ENCODE measurements around the gene SCGB1A1.

The SCGB1A1 gene

DNA sequence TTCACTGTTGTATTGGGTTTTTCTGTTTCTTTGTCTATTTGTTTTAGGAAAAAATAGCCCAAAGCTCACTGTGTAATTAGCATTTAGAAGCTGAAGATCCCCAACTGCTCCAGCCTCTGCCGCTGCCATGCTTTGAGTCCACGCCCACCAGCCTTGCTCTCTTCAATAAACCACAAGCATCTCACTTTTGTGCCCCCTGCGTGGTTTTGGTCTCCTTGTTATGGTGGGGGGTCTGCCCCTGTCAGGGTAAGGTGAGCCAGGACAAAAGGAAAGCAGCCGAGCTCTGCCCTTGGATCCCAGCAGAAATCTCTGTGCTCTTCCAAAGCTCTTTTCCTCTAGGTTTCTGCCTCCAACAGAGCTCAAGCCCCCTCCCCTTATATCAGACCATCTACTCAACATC lies 4.2 kb downstream of the SCGB1A1 start:
- no peaks in the 10 kb centered on the region for H3K9me3 ChIP-seq
- DNase-seq = no peak
- no peaks in the 10 kb centered on the region for H3K36me3 ChIP-seq
- TF ChIP-seq, protein P1, sequence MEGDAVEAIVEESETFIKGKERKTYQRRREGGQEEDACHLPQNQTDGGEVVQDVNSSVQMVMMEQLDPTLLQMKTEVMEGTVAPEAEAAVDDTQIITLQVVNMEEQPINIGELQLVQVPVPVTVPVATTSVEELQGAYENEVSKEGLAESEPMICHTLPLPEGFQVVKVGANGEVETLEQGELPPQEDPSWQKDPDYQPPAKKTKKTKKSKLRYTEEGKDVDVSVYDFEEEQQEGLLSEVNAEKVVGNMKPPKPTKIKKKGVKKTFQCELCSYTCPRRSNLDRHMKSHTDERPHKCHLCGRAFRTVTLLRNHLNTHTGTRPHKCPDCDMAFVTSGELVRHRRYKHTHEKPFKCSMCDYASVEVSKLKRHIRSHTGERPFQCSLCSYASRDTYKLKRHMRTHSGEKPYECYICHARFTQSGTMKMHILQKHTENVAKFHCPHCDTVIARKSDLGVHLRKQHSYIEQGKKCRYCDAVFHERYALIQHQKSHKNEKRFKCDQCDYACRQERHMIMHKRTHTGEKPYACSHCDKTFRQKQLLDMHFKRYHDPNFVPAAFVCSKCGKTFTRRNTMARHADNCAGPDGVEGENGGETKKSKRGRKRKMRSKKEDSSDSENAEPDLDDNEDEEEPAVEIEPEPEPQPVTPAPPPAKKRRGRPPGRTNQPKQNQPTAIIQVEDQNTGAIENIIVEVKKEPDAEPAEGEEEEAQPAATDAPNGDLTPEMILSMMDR (IDR thresholded peaks at IDR 0.05; ENCODE audit: low read depth, low read length) = no peak
- H3K4me1 ChIP-seq = peaks cover 5% of the 10 kb centered on the region
- no peak overlapping the region for H3K4me3 ChIP-seq (ENCODE audit: low read depth, low read length)
- H3K27me3 ChIP-seq = no peaks in the 10 kb centered on the region

DNA sequence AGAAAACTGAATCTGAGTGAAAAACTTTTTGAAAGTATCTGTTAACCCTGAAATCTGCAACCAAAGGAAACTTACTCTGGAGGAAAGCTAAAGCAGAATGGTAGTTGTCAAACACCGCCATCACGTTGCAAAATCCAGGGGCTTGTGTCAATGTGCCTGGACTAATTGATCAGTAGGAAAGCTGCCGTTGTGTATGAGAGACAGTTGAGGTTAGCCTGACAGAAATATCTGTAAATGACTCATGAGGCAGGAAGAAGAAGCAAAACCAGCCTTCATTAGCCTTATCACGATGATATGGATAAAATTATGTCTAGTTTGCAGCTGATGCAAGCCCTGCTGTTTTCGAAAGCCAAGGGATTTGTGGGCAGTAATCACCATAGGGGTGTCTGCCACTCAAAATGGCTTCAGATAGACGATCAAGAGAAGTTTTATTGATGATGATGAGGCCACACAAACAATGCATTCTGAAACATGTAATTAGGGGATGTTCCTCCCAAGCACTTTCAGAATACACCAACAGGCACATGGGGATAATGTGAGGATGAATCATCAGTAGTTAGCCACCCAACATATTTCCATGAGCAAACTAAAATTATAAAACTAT lies 8.9 kb downstream of the SCGB1A1 start:
- peak; percentile 20 for DNase-seq
- Histone ChIP-seq H3K27me3 (no peaks in the 10 kb centered on the region), H3K9me3 (no peaks in the 10 kb centered on the region), H3K36me3 (no peaks in the 10 kb centered on the region), H3K4me1 (peaks cover 8% of the 10 kb centered on the region), H3K4me3 (ENCODE audit: low read depth, low read length) (no peak overlapping the region)
- TF ChIP-seq, protein P1 (IDR thresholded peaks at IDR 0.05; ENCODE audit: low read depth, low read length) = no peak

DNA sequence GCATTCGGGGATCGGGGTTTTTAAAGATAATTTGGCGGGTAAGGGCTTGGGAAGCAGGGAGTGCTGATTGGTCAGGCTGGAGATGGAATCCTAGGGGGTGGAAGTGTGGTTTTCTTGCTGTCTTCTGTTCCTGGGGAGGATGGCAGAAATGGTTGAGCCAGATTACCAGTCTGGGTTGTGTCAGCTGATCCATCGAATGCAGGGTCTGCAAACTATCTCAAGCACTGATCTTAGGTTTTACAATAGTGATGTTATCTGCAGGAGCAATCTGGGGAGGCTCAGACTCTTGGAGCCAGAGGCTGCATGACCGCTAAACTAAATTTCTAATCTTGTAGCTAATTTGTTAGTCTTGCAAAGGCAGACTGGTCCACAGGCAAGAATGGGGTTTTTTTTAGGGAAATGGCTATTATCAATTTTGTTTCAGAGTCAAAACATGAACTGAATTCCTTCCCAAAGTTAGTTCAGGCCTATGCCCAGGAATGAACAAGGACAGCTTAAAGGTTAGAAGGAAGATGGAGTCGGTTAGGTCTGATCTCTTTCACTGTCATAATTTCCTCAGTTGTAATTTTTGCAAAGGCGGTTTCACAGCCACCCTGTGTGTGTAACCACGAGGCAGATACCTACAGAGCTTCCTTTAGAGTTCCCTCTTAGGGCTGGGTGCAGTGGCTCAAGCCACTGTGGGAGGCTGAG lies 10.2 kb downstream of the SCGB1A1 start:
- no peak for DNase-seq
- Histone ChIP-seq H3K4me3 (ENCODE audit: low read depth, low read length) (no peak overlapping the region), H3K9me3 (no peaks in the 10 kb centered on the region), H3K27me3 (no peaks in the 10 kb centered on the region), H3K4me1 (peaks cover 8% of the 10 kb centered on the region), H3K36me3 (no peaks in the 10 kb centered on the region)
- TF ChIP-seq, protein P1 (IDR thresholded peaks at IDR 0.05; ENCODE audit: low read depth, low read length) = no peak

DNA sequence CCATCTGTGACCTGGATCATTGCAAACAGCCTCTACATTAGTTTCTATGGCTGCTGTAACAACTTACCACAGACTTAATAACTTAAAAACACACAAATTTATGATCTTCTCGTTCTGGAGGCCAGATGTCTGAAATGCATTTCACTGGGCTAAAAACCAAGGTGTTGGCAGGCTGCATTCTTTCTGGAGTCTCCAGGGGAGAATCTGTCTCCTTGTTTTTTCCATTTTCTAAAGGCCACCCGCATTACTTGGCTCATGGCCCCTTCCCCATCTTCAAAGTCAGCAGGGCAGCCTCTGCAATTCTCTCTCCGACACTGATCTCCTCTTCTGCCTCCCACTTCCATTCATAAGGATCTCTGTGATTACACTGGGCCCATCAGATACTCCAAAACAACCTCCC lies 11.6 kb downstream of the SCGB1A1 start:
- no peaks in the 10 kb centered on the region for H3K36me3 ChIP-seq
- no peaks in the 10 kb centered on the region for H3K9me3 ChIP-seq
- DNase-seq = no peak
- H3K27me3 ChIP-seq = no peaks in the 10 kb centered on the region
- H3K4me3 ChIP-seq (ENCODE audit: low read depth, low read length) = no peak overlapping the region
- H3K4me1 ChIP-seq = peaks cover 8% of the 10 kb centered on the region
- TF ChIP-seq, protein P1 (IDR thresholded peaks at IDR 0.05; ENCODE audit: low read depth, low read length) = no peak

DNA sequence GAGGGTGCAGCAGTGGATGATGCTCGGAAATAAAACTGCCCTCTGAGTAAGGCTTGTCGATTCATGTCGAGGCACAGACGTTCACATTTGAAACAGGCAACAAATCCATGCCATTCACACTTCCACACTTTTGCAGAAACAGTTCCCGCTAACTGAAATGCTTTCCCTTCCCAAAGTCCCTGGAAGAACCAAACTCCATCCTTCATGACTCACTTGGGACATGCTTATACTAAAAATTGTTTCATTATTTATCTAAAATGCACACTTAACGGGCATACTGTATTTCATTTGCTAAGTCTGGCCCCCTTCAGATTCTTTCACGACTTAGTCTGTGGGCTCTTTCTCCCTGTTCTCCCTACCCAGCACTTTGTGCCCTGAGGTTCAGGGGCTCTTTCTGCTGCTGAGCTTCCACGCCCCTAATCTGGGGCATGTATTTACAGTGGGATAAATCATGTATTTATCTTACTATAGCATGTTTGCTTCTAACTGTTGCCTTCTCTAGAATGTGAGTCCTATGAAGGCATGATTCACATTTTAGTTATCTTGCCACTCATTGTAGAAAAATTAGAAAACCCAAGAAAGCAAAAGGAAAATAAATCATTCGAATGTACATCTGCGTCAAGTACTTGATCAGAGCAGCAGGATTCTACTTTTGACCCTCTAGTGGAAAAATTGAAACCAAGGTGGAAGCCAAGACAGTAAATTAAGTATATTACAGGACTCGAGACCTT lies 12.5 kb downstream of the SCGB1A1 start:
- no peak overlapping the region for H3K4me3 ChIP-seq (ENCODE audit: low read depth, low read length)
- no peaks in the 10 kb centered on the region for H3K27me3 ChIP-seq
- H3K36me3 ChIP-seq = no peaks in the 10 kb centered on the region
- TF ChIP-seq, protein P1 (IDR thresholded peaks at IDR 0.05; ENCODE audit: low read depth, low read length) = no peak
- H3K4me1 ChIP-seq = peaks cover 8% of the 10 kb centered on the region
- no peak for DNase-seq
- H3K9me3 ChIP-seq = no peaks in the 10 kb centered on the region

DNA sequence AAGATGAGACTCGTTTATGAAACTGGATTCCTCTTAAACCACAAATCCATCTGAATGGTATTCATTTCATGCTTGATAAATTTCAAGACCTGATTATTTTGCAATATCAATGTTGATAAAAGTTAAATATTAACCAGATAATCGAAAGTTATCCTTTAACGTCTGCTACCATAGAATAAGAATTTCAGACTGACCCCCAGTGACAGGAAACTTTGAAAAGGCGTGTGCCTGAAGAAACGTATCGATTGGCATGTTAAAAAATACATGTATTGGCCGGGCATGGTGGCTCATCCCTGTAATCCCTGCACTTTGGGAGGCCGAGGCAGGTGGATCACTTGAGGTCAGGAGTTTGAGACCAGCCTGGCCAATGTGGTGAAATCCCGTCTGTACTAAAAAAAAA lies 13.9 kb downstream of the SCGB1A1 start:
- no peak for DNase-seq
- TF ChIP-seq, protein P1 (IDR thresholded peaks at IDR 0.05; ENCODE audit: low read depth, low read length) = no peak
- Histone ChIP-seq H3K4me3 (ENCODE audit: low read depth, low read length) (no peak overlapping the region), H3K36me3 (no peaks in the 10 kb centered on the region), H3K27me3 (no peaks in the 10 kb centered on the region), H3K4me1 (peaks cover 4% of the 10 kb centered on the region), H3K9me3 (no peaks in the 10 kb centered on the region)
